ENCODE results near the gene CABP4. TPM values are rescaled to one million over a fixed set of nuclear protein-coding genes. Genes with fewer than 3 reads are reported as not detected.
A peak's percentile ranks its signal among the peaks of the same experiment; 100 is the strongest.

The CABP4 gene
- total and polyA plus RNA-seq, 7 donors, result 0.35 to 1.9 (median 0.93) TPM

DNA sequence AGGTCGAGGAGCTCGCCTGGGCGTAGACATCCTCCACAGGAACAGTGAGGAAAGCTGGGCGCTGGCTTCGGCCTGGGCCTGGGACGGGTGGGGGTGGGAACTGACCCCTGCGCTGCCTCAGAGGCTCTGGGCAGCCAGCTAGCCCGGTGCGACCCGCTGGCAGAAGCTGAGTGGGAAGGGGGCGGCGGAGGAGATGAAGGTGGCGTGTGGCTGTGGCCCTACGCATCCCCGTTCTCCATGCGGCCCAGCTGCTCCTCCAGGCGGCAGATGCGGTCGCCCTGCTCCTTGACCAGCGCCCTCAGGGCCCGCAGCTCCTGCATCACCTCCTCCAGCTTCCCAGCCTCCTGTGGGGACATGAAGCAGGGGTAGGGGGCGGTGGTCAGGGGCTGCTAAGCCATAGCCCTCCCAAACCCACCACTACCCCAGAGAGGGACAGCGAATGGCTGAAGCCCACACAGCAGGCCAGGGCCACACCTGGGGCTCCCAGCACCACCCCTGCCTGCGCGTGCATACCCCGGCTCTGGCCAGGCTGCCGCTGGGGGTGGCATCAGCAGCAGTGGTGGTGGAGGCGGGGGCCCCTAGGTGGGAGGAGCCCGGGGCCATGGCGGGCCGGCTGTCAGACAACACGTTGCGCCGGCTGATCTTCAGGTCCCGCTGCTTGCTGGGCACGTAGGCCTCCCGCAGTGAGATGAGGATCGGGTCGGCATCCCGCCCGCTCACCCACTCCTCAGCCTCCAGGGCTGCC lies 16.8 kb upstream of the CABP4 start:
- DNase-seq (peak in 1 of 2 donors; percentile 60), ATAC-seq (no peak)
- Histone ChIP-seq H3K36me3 (ENCODE audit: insufficient read depth in 1 of 2, low read depth in 1 of 2) (peaks cover 6 to 72% of the 10 kb centered on the region in 2 donors), H3K27me3 (ENCODE audit: insufficient read depth in 3 of 3, low read length in 2 of 3) (no peaks in the 10 kb centered on the region), H3K27ac (peak overlapping the region; percentile 62), H3K4me1 (peaks cover 8% of the 10 kb centered on the region), H3K9me3 (no peaks in the 10 kb centered on the region), H3K4me3 (no peak overlapping the region)
- TF ChIP-seq, protein P1, sequence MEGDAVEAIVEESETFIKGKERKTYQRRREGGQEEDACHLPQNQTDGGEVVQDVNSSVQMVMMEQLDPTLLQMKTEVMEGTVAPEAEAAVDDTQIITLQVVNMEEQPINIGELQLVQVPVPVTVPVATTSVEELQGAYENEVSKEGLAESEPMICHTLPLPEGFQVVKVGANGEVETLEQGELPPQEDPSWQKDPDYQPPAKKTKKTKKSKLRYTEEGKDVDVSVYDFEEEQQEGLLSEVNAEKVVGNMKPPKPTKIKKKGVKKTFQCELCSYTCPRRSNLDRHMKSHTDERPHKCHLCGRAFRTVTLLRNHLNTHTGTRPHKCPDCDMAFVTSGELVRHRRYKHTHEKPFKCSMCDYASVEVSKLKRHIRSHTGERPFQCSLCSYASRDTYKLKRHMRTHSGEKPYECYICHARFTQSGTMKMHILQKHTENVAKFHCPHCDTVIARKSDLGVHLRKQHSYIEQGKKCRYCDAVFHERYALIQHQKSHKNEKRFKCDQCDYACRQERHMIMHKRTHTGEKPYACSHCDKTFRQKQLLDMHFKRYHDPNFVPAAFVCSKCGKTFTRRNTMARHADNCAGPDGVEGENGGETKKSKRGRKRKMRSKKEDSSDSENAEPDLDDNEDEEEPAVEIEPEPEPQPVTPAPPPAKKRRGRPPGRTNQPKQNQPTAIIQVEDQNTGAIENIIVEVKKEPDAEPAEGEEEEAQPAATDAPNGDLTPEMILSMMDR (IDR thresholded peaks at IDR 0.05), result no peak
- 86 to 89% (median 86%) methylated on average over 30 to 41 of the region's 41 CpGs for WGBS, 3 donors
- intact Hi-C loops (cut with DNase I), result no loop called here

- no peak overlapping the region for H3K4me3 ChIP-seq
- 55 to 64% (median 55%) methylated on average over 31 of the region's 31 CpGs for WGBS, 3 donors
- DNase-seq, result peak in 1 of 2 donors; percentile 68
- intact Hi-C loops (cut with DNase I), result no loop called here
- TF ChIP-seq, protein P1 (IDR thresholded peaks at IDR 0.05), result no peak
- peaks cover under 1 to 59% of the 10 kb centered on the region in 2 donors for H3K36me3 ChIP-seq (ENCODE audit: insufficient read depth in 1 of 2, low read depth in 1 of 2)
- peak overlapping the region; percentile 62 for H3K27ac ChIP-seq
- H3K27me3 ChIP-seq (ENCODE audit: insufficient read depth in 3 of 3, low read length in 2 of 3), result no peaks in the 10 kb centered on the region
- peak; percentile 34 to 58 (median 38) for ATAC-seq
- H3K9me3 ChIP-seq, result no peaks in the 10 kb centered on the region
- peaks cover 8% of the 10 kb centered on the region for H3K4me1 ChIP-seq
Measured at GRCh38 chr11:67439321-67440228, 15.6 kb upstream of the CABP4 start.

DNA sequence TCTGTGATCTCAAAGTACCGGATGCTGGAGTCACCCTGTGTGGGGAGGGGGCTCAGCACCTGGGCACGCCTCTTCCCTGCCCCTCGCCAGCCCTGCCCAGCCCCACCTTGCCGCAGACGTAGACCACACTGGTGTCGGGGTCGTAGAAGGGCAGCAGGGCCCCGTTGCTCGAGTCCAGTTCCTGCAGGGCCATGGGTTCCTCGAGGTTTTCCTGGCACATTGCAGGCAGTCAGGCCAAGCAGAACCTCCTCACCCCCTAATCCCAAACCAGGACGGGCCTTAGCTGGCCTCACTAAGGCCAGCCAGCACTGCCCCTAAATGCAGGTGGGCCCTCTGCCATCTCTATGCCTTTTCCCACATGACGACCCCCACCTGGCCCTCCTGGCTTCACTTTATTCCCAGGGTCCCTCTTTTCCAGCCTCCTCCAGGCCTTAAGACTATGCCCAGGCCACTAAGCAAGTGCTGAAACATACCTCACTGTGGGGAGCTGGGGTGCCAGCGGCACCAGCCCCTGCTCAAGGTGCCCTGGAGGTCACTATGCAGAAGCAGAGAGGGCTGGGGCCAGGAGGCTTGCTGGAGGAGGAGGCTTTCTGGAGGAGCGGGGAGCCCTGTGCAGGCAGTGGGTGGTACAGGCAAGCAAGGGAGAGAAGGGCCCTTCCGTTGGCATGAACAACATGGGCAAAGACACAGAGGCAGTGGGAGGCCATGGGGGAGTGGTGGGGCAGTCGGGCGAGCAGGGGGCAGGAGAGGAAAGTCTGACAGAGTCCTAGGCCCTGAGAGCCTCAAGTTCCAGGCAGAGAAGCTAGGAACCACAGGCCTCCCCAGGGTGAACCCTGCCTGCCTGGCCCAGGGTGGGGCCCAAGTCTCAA lies 14.7 kb upstream of the CABP4 start:
- ATAC-seq, result no peak
- H3K36me3 ChIP-seq (ENCODE audit: insufficient read depth in 1 of 2, low read depth in 1 of 2), result peaks cover 0 to 50% of the 10 kb centered on the region in 2 donors

GRCh38 chr11:67441098-67441563 lies 14.0 kb upstream of the CABP4 start:
- whole genome bisulfite sequencing, 3 donors, result 79 to 85% (median 84%) methylated on average over 21 of the region's 21 CpGs
- H3K27ac ChIP-seq, result no peak overlapping the region

More for the DNA sequence above, 14.7 kb upstream of the CABP4 start:
- Histone ChIP-seq H3K27me3 (ENCODE audit: insufficient read depth in 3 of 3, low read length in 2 of 3) (no peaks in the 10 kb centered on the region), H3K4me1 (peaks cover 8% of the 10 kb centered on the region), H3K4me3 (no peak overlapping the region), H3K9me3 (no peaks in the 10 kb centered on the region), H3K27ac (peak overlapping the region; percentile 36)
- DNase-seq, result no peak
- TF ChIP-seq, protein P1 (IDR thresholded peaks at IDR 0.05), result no peak
- 74 to 80% (median 76%) methylated on average over 16 to 17 of the region's 17 CpGs for WGBS, 3 donors
- intact Hi-C loops (cut with DNase I), result no loop called here

More at GRCh38 chr11:67441098-67441563, 14.0 kb upstream of the CABP4 start:
- H3K27me3 ChIP-seq (ENCODE audit: insufficient read depth in 3 of 3, low read length in 2 of 3), result no peaks in the 10 kb centered on the region
- no peak for ATAC-seq
- no peaks in the 10 kb centered on the region for H3K9me3 ChIP-seq
- peaks cover 0 to 44% of the 10 kb centered on the region in 2 donors for H3K36me3 ChIP-seq (ENCODE audit: insufficient read depth in 1 of 2, low read depth in 1 of 2)
- DNase-seq, result no peak
- no peak overlapping the region for H3K4me3 ChIP-seq
- peaks cover 8% of the 10 kb centered on the region for H3K4me1 ChIP-seq
- TF ChIP-seq, protein P1 (IDR thresholded peaks at IDR 0.05), result no peak
- intact Hi-C loops (cut with DNase I), result no loop called here
